Activated CD4-positive, alpha-beta T cell treated with anti-CD3 and anti-CD28 coated beads, Interleukin-2, amount 50 U/mL, for 16 hours (primary cell): ENCODE data around the gene CCDC110.
"Not testable (repeated sequence)": the region's sequence is repeated elsewhere in the genome, so short reads cannot be mapped to it uniquely, and the experiment has no call there.

Source experiments
- DNase-seq: peaks from one replicate; pipeline ENCODE4 v3.0.0-alpha.2; 2020

The CCDC110 gene

GRCh38 chr4:185471235-185472102 lies at the start of gene CCDC110:
Gene CCDC110 (minus strand): TSS chr4:185471733. CDS start chr4:185471683, 50 bp downstream.
- peak; percentile 89 for DNase-seq

DNA sequence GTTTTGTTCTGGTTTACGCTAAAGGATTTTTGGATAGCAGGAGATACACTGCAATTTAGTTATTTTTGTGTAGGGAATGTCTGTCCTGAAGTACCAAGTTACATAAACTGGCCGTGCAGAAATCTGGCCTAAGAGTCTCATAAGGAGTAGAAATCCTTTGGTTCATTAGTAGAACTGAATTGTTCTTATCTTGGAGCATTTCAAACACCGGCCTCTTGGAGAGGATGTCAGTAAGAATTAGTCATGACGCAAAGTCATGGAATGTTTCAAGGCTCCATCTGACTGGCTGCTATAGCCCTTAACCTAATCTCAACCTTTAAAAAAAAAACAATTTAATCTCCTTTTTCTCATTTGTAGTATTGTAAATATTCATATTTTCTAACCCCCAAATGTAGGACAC lies 48.6 kb upstream of the CCDC110 start:
- DNase-seq = no peak

GRCh38 chr4:185518494-185518893 lies 47.0 kb upstream of the CCDC110 start:
- DNase-seq = no peak

GRCh38 chr4:185518069-185518468 lies 46.5 kb upstream of the CCDC110 start:
- DNase-seq = no peak

- no peak for DNase-seq
These were observed 43.7 kb upstream of the CCDC110 start for GRCh38 chr4:185515248-185515647.

GRCh38 chr4:185514182-185514697 lies 42.7 kb upstream of the CCDC110 start:
- DNase-seq = no peak

DNA sequence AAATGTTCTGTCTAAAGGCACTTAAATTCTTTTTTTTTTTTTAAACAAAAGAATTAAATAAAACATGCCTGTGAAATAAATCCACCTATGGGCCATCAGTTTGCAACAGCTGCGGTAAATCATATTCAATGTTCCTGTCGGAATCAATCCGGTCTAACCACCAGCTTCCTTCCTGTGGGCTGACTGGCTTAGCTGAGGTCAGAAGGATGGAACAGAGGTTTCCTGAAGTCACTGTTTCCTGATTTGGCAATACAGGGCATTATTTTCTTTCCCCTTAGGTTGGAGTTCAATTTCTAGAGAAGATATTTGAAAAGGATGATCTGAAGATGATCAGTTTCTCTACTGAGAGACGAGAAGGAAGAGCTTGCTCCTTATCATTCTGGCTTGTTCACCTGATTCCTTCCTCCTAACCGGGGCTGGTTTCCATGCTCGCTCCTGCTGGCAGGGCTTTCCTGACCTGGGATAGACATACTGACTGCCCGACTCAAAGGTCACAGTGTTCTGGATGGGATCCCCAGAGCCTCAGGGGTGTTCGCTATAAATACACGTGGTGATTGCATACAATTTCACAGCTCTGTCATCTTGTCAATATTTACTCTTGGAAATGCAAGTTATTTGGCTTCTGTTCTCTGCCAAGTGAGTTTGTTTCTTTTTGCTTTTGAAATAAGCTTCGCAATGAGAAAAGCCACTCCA lies 42.1 kb upstream of the CCDC110 start:
- DNase-seq = peak; percentile 38

GRCh38 chr4:185512516-185512915 lies 41.0 kb upstream of the CCDC110 start:
- no peak for DNase-seq

DNA sequence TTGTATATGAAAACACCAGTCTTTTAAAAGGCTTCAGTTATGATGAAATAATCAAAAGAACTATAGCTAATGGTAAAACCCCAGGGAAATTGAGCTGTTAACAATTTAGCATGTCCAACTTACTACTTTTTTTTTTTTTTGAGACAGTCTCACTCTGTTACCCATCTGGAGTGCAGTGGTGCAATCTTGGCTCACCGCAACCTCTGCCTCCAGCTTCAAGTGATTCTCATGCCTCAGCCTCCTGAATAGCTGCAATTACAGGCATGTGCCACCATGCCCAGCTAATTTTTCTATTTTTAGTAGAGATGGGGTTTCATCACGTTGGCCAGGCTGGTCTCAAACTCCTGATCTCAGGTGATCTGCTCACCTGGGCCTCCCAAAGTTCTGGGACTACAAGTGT lies 39.7 kb upstream of the CCDC110 start:
- not testable (repeated sequence) for DNase-seq

DNA sequence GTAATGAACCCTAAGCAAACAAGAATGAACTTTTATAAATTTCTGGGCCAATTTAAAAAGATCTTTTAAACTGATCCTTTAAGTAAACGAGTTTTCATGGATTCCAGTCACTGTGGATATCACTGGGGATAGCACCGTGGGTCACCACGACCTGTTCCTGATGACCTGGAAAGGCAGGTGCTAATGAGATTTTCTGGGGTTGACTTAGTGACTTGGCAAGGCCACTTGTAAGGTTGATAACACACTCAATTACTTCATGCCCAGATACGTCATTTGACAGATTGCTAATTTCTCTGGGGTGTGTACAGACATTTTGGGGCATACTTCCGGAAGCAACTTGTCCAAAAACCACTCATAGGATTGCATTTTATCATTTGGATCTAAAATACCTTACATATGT lies 39.3 kb upstream of the CCDC110 start:
- no peak for DNase-seq

DNA sequence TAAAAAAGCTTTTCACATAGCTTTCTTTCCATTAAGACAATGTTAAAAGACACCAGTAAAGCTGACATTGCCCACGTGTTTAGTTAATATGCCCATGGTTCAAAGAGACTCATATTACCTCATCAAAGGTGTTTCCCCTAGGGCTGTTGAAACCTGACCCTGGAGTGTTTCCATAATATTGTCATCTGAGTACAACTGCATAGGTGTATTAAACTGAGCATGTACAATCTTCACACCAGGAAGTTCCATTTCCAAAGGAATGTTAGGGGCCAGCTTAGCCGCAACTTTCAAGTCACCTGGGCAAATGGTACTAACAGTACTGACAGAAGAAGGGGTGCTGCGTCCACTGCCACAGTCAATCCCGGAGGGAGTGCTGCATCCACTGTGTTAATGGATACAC lies 36.6 kb upstream of the CCDC110 start:
- no peak for DNase-seq

- no peak for DNase-seq
These were observed 34.9 kb upstream of the CCDC110 start for GRCh38 chr4:185506422-185506821.

DNA sequence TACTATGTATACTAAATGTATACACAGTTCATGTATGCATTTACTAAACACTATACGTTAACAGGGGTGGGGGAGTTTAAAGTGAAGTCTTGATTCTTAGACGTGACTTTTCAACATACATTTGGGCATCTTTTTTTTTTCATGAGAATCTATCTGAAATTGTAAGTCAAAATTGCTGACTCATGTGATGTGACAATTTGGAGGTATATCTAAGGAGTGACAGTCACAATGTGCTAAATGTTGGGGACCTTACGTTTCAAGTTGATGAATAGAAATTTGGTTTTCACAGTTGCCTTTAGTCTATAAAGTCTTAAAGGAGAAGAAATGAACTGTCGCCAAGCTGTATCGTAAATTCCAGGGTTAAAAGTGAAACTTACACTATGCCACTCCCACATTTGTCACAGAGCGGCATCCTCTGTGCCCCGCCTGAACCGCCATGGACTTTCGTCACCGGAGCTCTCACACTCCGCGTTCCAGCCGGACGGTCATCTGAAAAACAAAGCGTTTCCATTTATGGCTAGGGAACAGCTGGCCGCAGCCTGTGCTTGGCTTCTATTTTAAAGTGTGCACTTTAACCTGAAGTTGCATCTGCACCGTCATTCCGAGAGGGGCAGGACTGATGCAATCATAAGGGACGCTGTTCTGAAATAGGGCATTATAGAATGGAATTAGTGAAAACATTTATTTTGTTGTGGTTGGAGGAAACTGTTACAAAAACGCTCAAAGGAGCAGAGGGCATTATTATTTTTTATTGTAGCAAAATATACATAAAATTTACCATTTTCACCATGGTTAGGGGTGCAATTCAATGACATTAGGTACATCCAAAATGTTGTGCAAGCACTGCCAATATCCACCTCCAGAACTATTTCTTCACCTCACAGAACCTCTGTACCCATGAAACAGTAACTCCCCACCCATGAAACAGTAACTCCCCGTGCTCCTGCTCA lies 32.8 kb upstream of the CCDC110 start:
- DNase-seq = no peak

- no peak for DNase-seq
These were observed 30.9 kb upstream of the CCDC110 start for GRCh38 chr4:185502386-185502785.

- no peak for DNase-seq
These were observed 29.0 kb upstream of the CCDC110 start for GRCh38 chr4:185500576-185500975.

- DNase-seq = no peak
These were observed 28.5 kb upstream of the CCDC110 start for GRCh38 chr4:185500035-185500434.

DNA sequence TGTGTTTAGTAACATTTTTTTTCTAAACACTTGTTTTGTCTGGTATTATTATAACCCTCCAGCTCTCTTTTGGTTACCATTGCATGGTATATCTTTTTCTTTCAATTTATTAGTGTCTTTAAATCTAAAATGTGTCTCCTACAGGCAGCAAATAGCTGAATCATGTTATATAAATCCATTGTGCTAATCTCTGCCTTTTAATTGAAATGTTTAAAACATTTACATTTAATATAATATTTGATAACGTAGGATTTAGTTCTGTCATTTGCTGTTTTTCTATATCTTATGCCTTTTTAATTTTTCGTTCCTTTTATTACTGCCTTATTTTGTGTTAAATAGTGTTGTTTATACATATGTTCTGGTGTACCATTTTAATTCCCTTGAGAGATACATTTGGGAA lies 17.1 kb upstream of the CCDC110 start:
- DNase-seq = no peak

DNA sequence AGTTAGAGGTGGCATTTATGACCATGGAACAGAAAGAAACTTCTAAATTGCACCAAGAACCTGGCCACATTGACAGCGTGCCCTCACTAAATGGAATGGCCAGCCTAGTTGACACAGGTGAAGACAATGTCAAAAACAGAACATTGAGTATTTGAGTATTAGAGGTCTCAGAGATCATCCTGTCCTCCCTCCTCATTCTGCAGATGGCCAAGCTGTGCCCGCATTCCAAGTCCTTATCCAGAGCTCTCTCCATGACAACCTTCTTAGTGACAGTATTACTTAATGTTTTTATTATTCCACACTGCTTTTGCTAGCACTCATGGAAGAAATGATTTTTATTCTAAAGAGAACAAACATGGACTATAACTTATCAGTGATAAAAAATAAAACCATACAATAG lies 9.9 kb upstream of the CCDC110 start:
- DNase-seq = no peak

DNA sequence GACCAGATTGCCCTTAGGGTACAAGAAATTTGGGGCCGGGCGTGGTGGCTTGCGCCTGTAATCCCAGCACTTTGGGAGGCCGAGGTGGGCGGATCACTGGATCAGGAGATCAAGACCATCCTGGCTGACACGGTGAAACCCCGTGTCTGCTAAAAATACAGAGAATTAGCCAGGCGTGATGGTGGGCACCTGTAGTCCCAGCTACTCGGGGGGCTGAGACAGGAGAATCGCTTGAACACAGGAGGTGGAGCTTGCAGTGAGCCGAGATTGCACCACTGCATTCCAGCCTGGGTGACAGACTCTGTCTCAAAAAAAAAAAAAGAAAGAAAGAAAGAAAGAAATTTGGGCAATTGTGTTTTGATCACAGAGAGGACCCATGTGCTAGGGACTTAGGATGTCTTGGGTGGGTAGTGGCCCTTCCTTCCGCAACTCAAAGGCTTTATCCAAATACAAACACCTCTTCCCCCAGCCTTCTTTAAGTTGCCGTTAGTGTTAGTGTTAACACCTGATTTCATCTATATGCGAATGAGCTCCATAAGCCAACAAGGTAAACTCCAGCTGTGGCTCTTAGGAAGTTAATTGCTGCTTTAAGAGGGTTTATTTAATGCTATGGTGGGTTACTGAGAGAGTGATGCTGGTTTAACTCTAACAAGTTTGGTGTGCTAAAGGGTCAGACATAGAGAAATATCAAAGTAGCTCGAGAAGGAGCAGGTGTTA lies 8.6 kb upstream of the CCDC110 start:
- no peak for DNase-seq

- peak; percentile 40 for DNase-seq
These were observed 8.0 kb upstream of the CCDC110 start for GRCh38 chr4:185479507-185479971.

GRCh38 chr4:185473247-185473646 lies 1.7 kb upstream of the CCDC110 start:
- no peak for DNase-seq

GRCh38 chr4:185472103-185472542 lies 590 bp upstream of the CCDC110 start:
- DNase-seq = no peak
